HL-60 (cell line): ENCODE data around the gene TRIM47.

ENCODE experiments used
- DNase-seq, 2 experiments: peaks; one replicate each; pipeline ENCODE4 v3.0.0-alpha.2; 2010 to 2020; ENCODE audit warnings: low read depth in 1 of 2, low spot score in 1 of 2
- H3K27ac ChIP-seq: fragments of 250-450 bp; sonication (Bioruptor Pico); replicated peaks from 2 replicates; pipeline ENCODE4 v1.5.1; 2020; ENCODE audit warnings: mild to moderate bottlenecking, moderate library complexity
- H3K27me3 ChIP-seq: fragments of 250-450 bp; sonication (Bioruptor Pico); 2 replicates; pipeline ENCODE4 v1.5.1; 2021; ENCODE audit warnings: mild to moderate bottlenecking, moderate library complexity; ENCODE audit not compliant: insufficient read depth, poor library complexity, severe bottlenecking
- H3K4me3 ChIP-seq: replicated peaks from 2 replicates; pipeline ENCODE4 v1.5.1; 2011; ENCODE audit warnings: mild to moderate bottlenecking, control low read depth, low read length; ENCODE audit not compliant: insufficient read depth
- CTCF ChIP-seq: IDR thresholded peaks from one replicate; pipeline ENCODE4 v1.5.1; 2011; ENCODE audit warnings: low read length, control low read depth, inconsistent platforms; ENCODE audit not compliant: insufficient read depth
- GABPA ChIP-seq: IDR thresholded peaks from 2 replicates; pipeline ENCODE4 v1.6.1; 2012; ENCODE audit warnings: low read depth
- POLR2AphosphoS5 ChIP-seq: IDR thresholded peaks from 2 replicates; pipeline ENCODE4 v1.6.1; 2012; ENCODE audit warnings: low read depth
- REST ChIP-seq: IDR thresholded peaks from 2 replicates; pipeline ENCODE4 v1.6.1; 2012; ENCODE audit warnings: low read depth; ENCODE audit not compliant: insufficient replicate concordance
- SPI1 ChIP-seq: IDR thresholded peaks from 2 replicates; pipeline ENCODE4 v1.6.1; 2012; ENCODE audit warnings: low read depth, mild to moderate bottlenecking, borderline replicate concordance

TRIM47 gene

GRCh38 chr17:75846692-75847613 lies 31.4 kb downstream of the TRIM47 start:
- no peaks in the 10 kb centered on the region for H3K27me3 ChIP-seq
- DNase-seq = no peak
- H3K27ac ChIP-seq = peak overlapping the region; percentile 94
- TF ChIP-seq CTCF (no peak), POLR2AphosphoS5 (no peak), GABPA (no peak), SPI1 (no peak), REST (no peak)
- no peak overlapping the region for H3K4me3 ChIP-seq

- Histone ChIP-seq H3K27ac (peak overlapping the region; percentile 94), H3K27me3 (no peaks in the 10 kb centered on the region), H3K4me3 (no peak overlapping the region)
- no peak for DNase-seq
- TF ChIP-seq CTCF = no peak
- no peak for TF ChIP-seq SPI1
- TF ChIP-seq POLR2AphosphoS5 = no peak
- no peak for TF ChIP-seq REST
Measured at GRCh38 chr17:75845933-75846691, 32.3 kb downstream of the TRIM47 start.

GRCh38 chr17:75845058-75845711 lies 33.2 kb downstream of the TRIM47 start:
- H3K27me3 ChIP-seq = no peaks in the 10 kb centered on the region
- H3K27ac ChIP-seq = peak overlapping the region; percentile 94
- no peak for TF ChIP-seq SPI1
- peak; percentile 80 for TF ChIP-seq POLR2AphosphoS5
- TF ChIP-seq GABPA = no peak
- peak; percentile 95 for TF ChIP-seq CTCF
- TF ChIP-seq REST = peak; percentile 64
- DNase-seq = peak; percentile 96 to 98
- peak overlapping the region; percentile 81 for H3K4me3 ChIP-seq
